Measurements from ENCODE around the gene TLE4. TPM values are rescaled to one million over a fixed set of nuclear protein-coding genes. Genes with fewer than 3 reads are reported as not detected.

Gene TLE4
- total RNA-seq, 1 donor from 2014 or later, result 12.1 TPM

GRCh38 chr9:79694208-79694607 is 122.4 kb downstream of the TLE4 start:
- peaks cover 2% of the 10 kb centered on the region for H3K36me3 Mint-ChIP-seq (ENCODE audit: low read depth)
- H3K9me3 Mint-ChIP-seq, result no peaks in the 10 kb centered on the region
- no peaks in the 10 kb centered on the region for H3K27me3 Mint-ChIP-seq
- H3K4me1 Mint-ChIP-seq, result peaks cover 13% of the 10 kb centered on the region
- H3K27ac Mint-ChIP-seq, result no peak overlapping the region
- intact Hi-C loops (cut with micrococcal nuclease), result no loop called here
- DNase-seq, result no peak
- no peak overlapping the region for H3K4me3 Mint-ChIP-seq

- Mint-ChIP-seq H3K9me3 (no peaks in the 10 kb centered on the region), H3K27ac (no peak overlapping the region), H3K4me3 (no peak overlapping the region), H3K27me3 (no peaks in the 10 kb centered on the region), H3K4me1 (peaks cover 16% of the 10 kb centered on the region), H3K36me3 (ENCODE audit: low read depth) (peaks cover 2% of the 10 kb centered on the region)
- intact Hi-C loops (cut with micrococcal nuclease), result no loop called here
- DNase-seq, result no peak
These were observed 123.1 kb downstream of the TLE4 start for GRCh38 chr9:79694676-79695400.

- H3K36me3 Mint-ChIP-seq (ENCODE audit: low read depth), result peaks cover 2% of the 10 kb centered on the region
- no peak overlapping the region for H3K27ac Mint-ChIP-seq
- peaks cover 20% of the 10 kb centered on the region for H3K4me1 Mint-ChIP-seq
- H3K27me3 Mint-ChIP-seq, result no peaks in the 10 kb centered on the region
- H3K4me3 Mint-ChIP-seq, result no peak overlapping the region
- peak; percentile 76 for DNase-seq
- intact Hi-C loops (cut with micrococcal nuclease), result no loop called here
- no peaks in the 10 kb centered on the region for H3K9me3 Mint-ChIP-seq
These were observed 123.9 kb downstream of the TLE4 start for GRCh38 chr9:79695531-79696175.

- Mint-ChIP-seq H3K4me1 (peaks cover 24% of the 10 kb centered on the region), H3K27ac (no peak overlapping the region), H3K4me3 (no peak overlapping the region), H3K36me3 (ENCODE audit: low read depth) (peaks cover 5% of the 10 kb centered on the region), H3K9me3 (peaks cover 4% of the 10 kb centered on the region), H3K27me3 (no peaks in the 10 kb centered on the region)
- intact Hi-C loops (cut with micrococcal nuclease), result no loop called here
- DNase-seq, result no peak
These were observed 127.2 kb downstream of the TLE4 start for GRCh38 chr9:79698967-79699366.

- intact Hi-C loops (cut with micrococcal nuclease), result no loop called here
- DNase-seq, result no peak
- peaks cover 3% of the 10 kb centered on the region for H3K36me3 Mint-ChIP-seq (ENCODE audit: low read depth)
- H3K4me1 Mint-ChIP-seq, result peaks cover 20% of the 10 kb centered on the region
- no peaks in the 10 kb centered on the region for H3K27me3 Mint-ChIP-seq
- H3K27ac Mint-ChIP-seq, result no peak overlapping the region
- peaks cover 6% of the 10 kb centered on the region for H3K9me3 Mint-ChIP-seq
- no peak overlapping the region for H3K4me3 Mint-ChIP-seq
These were observed 127.7 kb downstream of the TLE4 start for GRCh38 chr9:79699479-79699878.

- peaks cover 10% of the 10 kb centered on the region for H3K36me3 Mint-ChIP-seq (ENCODE audit: low read depth)
- H3K4me1 Mint-ChIP-seq, result peaks cover 12% of the 10 kb centered on the region
- H3K9me3 Mint-ChIP-seq, result peaks cover 7% of the 10 kb centered on the region
- no peaks in the 10 kb centered on the region for H3K27me3 Mint-ChIP-seq
- no peak overlapping the region for H3K27ac Mint-ChIP-seq
- H3K4me3 Mint-ChIP-seq, result no peak overlapping the region
- no peak for DNase-seq
- intact Hi-C loops (cut with micrococcal nuclease), result no loop called here
These were observed 129.0 kb downstream of the TLE4 start for GRCh38 chr9:79700607-79701360.

GRCh38 chr9:79701651-79702050 is 129.9 kb downstream of the TLE4 start:
- no peak overlapping the region for H3K27ac Mint-ChIP-seq
- H3K4me3 Mint-ChIP-seq, result no peak overlapping the region
- peaks cover 11% of the 10 kb centered on the region for H3K4me1 Mint-ChIP-seq
- H3K9me3 Mint-ChIP-seq, result peaks cover 7% of the 10 kb centered on the region
- intact Hi-C loops (cut with micrococcal nuclease), result no loop called here
- no peak for DNase-seq
- H3K36me3 Mint-ChIP-seq (ENCODE audit: low read depth), result peaks cover 14% of the 10 kb centered on the region
- no peaks in the 10 kb centered on the region for H3K27me3 Mint-ChIP-seq

GRCh38 chr9:79705704-79706103 is 133.9 kb downstream of the TLE4 start:
- Mint-ChIP-seq H3K36me3 (ENCODE audit: low read depth) (peaks cover 20% of the 10 kb centered on the region), H3K4me3 (no peak overlapping the region), H3K27ac (no peak overlapping the region), H3K9me3 (peaks cover 7% of the 10 kb centered on the region), H3K4me1 (peaks cover 9% of the 10 kb centered on the region), H3K27me3 (no peaks in the 10 kb centered on the region)
- DNase-seq, result no peak
- intact Hi-C loops (cut with micrococcal nuclease), result no loop called here

- H3K4me3 Mint-ChIP-seq, result no peak overlapping the region
- peaks cover 7% of the 10 kb centered on the region for H3K9me3 Mint-ChIP-seq
- no peak overlapping the region for H3K27ac Mint-ChIP-seq
- no peak for DNase-seq
- H3K36me3 Mint-ChIP-seq (ENCODE audit: low read depth), result peaks cover 23% of the 10 kb centered on the region
- H3K4me1 Mint-ChIP-seq, result peaks cover 8% of the 10 kb centered on the region
- no peaks in the 10 kb centered on the region for H3K27me3 Mint-ChIP-seq
- intact Hi-C loops (cut with micrococcal nuclease), result no loop called here
These were observed 134.7 kb downstream of the TLE4 start for GRCh38 chr9:79706512-79706911.

- intact Hi-C loops (cut with micrococcal nuclease), result no loop called here
- Mint-ChIP-seq H3K27ac (no peak overlapping the region), H3K4me1 (peaks cover 8% of the 10 kb centered on the region), H3K4me3 (no peak overlapping the region), H3K9me3 (peaks cover 7% of the 10 kb centered on the region), H3K27me3 (no peaks in the 10 kb centered on the region), H3K36me3 (ENCODE audit: low read depth) (peaks cover 28% of the 10 kb centered on the region)
- no peak for DNase-seq
These were observed 135.8 kb downstream of the TLE4 start for GRCh38 chr9:79707589-79707988.

- H3K9me3 Mint-ChIP-seq, result peaks cover 7% of the 10 kb centered on the region
- intact Hi-C loops (cut with micrococcal nuclease), result no loop called here
- H3K27me3 Mint-ChIP-seq, result no peaks in the 10 kb centered on the region
- H3K27ac Mint-ChIP-seq, result no peak overlapping the region
- H3K4me3 Mint-ChIP-seq, result no peak overlapping the region
- DNase-seq, result no peak
- peaks cover 30% of the 10 kb centered on the region for H3K36me3 Mint-ChIP-seq (ENCODE audit: low read depth)
- peaks cover 8% of the 10 kb centered on the region for H3K4me1 Mint-ChIP-seq
These were observed 136.8 kb downstream of the TLE4 start for GRCh38 chr9:79708541-79708940.

- intact Hi-C loops (cut with micrococcal nuclease), result no loop called here
- H3K9me3 Mint-ChIP-seq, result peaks cover 5% of the 10 kb centered on the region
- H3K27me3 Mint-ChIP-seq, result no peaks in the 10 kb centered on the region
- no peak for DNase-seq
- no peak overlapping the region for H3K27ac Mint-ChIP-seq
- H3K36me3 Mint-ChIP-seq (ENCODE audit: low read depth), result peaks cover 34% of the 10 kb centered on the region
- H3K4me3 Mint-ChIP-seq, result no peak overlapping the region
- peaks cover 8% of the 10 kb centered on the region for H3K4me1 Mint-ChIP-seq
These were observed 138.2 kb downstream of the TLE4 start for GRCh38 chr9:79709743-79710674.

- Mint-ChIP-seq H3K9me3 (peaks cover 5% of the 10 kb centered on the region), H3K36me3 (ENCODE audit: low read depth) (peaks cover 22% of the 10 kb centered on the region), H3K4me3 (no peak overlapping the region), H3K4me1 (peaks cover 8% of the 10 kb centered on the region), H3K27ac (no peak overlapping the region), H3K27me3 (no peaks in the 10 kb centered on the region)
- DNase-seq, result no peak
- intact Hi-C loops (cut with micrococcal nuclease), result no loop called here
These were observed 140.1 kb downstream of the TLE4 start for GRCh38 chr9:79711874-79712273.

All from activated CD4-positive, alpha-beta T cell treated with anti-CD3 and anti-CD28 coated beads, Interleukin-2, amount 10 ng/mL, durations not matched to agents 24 days and 14 days (primary cell).